Ishikawa (cell line): ENCODE measurements around the gene ZNF333.

Source experiments
- CEBPB ChIP-seq: IDR thresholded peaks from 2 replicates; pipeline ENCODE4 v1.6.1; 2012
- CREB1 ChIP-seq: IDR thresholded peaks from 2 replicates; pipeline ENCODE4 v1.6.1; 2012; ENCODE audit warnings: low read depth
- EGR1 ChIP-seq: IDR thresholded peaks from 2 replicates; pipeline ENCODE4 v1.6.1; 2012
- EP300 ChIP-seq: IDR thresholded peaks from 2 replicates; pipeline ENCODE4 v1.6.1; 2012; ENCODE audit warnings: borderline replicate concordance
- FOXM1 ChIP-seq: IDR thresholded peaks from 2 replicates; pipeline ENCODE4 v1.6.1; 2012; ENCODE audit warnings: low read depth, borderline replicate concordance
- MAX ChIP-seq: IDR thresholded peaks from 2 replicates; pipeline ENCODE4 v1.6.1; 2012
- NFIC ChIP-seq: IDR thresholded peaks from 2 replicates; pipeline ENCODE4 v1.6.1; 2012
- RAD21 ChIP-seq: IDR thresholded peaks from 2 replicates; pipeline ENCODE4 v1.6.1; 2012; ENCODE audit warnings: low read depth
- REST ChIP-seq: IDR thresholded peaks from 2 replicates; pipeline ENCODE4 v1.6.1; 2012; ENCODE audit warnings: low read depth, mild to moderate bottlenecking
- TAF1 ChIP-seq: IDR thresholded peaks from 2 replicates; pipeline ENCODE4 v1.6.1; 2012; ENCODE audit warnings: low read depth, mild to moderate bottlenecking
- TCF12 ChIP-seq: IDR thresholded peaks from 2 replicates; pipeline ENCODE4 v1.6.1; 2012; ENCODE audit warnings: low read depth
- TEAD4 ChIP-seq: IDR thresholded peaks from 2 replicates; pipeline ENCODE4 v1.6.1; 2012
- USF1 ChIP-seq: IDR thresholded peaks from 2 replicates; pipeline ENCODE4 v1.6.1; 2012
- YY1 ChIP-seq: IDR thresholded peaks from 2 replicates; pipeline ENCODE4 v1.6.1; 2012; ENCODE audit warnings: low read depth

- TF ChIP-seq TEAD4 (no peak), TAF1 (no peak), NFIC (no peak), CREB1 (no peak), EP300 (no peak), EGR1 (no peak), FOXM1 (no peak), MAX (no peak), RAD21 (no peak), CEBPB (no peak), REST (no peak), USF1 (no peak), YY1 (no peak), TCF12 (no peak)
These were observed 80.3 kb downstream of the ZNF333 start for GRCh38 chr19:14770136-14770535.
